HEK293T (cell line): ENCODE results near the gene RAPGEF1.

Experiments
- CTCF ChIA-PET: fragments of 350-600 bp; formaldehyde crosslinking; extraction: SDS; loops from one replicate; lab custom pipeline; 2021; ENCODE audit warnings: antibody characterized with exemption, inconsistent platforms; lab: Yijun Ruan, JAX
- POLR2A ChIA-PET: fragments of 350-600 bp; formaldehyde crosslinking; extraction: SDS; loops from one replicate; lab custom pipeline; 2020; ENCODE audit warnings: antibody characterized with exemption, inconsistent platforms; lab: Yijun Ruan, JAX
- DNase-seq: peaks from one replicate; pipeline ENCODE4 v3.0.0; 2012; ENCODE audit warnings: mixed read lengths; ENCODE audit errors: extremely low spot score
- ARNT ChIP-seq: fragments of 450-650 bp; IDR thresholded peaks from 2 replicates; pipeline ENCODE4 v1.6.1; 2017; ENCODE audit warnings: mild to moderate bottlenecking
- BHLHE40 ChIP-seq: fragments of 450-650 bp; IDR thresholded peaks from 2 replicates; pipeline ENCODE4 v1.6.1; 2016; ENCODE audit warnings: mild to moderate bottlenecking, moderate library complexity, borderline replicate concordance
- CTBP1 ChIP-seq: fragments of 450-650 bp; IDR thresholded peaks from 2 replicates; pipeline ENCODE4 v1.6.1; 2016; ENCODE audit warnings: borderline replicate concordance
- ELF4 ChIP-seq: fragments of 450-650 bp; IDR thresholded peaks from 2 replicates; pipeline ENCODE4 v1.6.1; 2017; ENCODE audit warnings: antibody characterized with exemption
- FOXA1 ChIP-seq: fragments of 450-650 bp; IDR thresholded peaks from 2 replicates; pipeline ENCODE4 v1.6.1; 2016; ENCODE audit warnings: mild to moderate bottlenecking
- FOXK2 ChIP-seq: fragments of 450-650 bp; IDR thresholded peaks from 2 replicates; pipeline ENCODE4 v1.6.1; 2016; ENCODE audit warnings: mild to moderate bottlenecking
- FOXM1 ChIP-seq: fragments of 450-650 bp; IDR thresholded peaks from 2 replicates; pipeline ENCODE4 v1.6.1; 2017; ENCODE audit warnings: mild to moderate bottlenecking, borderline replicate concordance
- HDGF ChIP-seq: fragments of 450-650 bp; IDR thresholded peaks from 2 replicates; pipeline ENCODE4 v1.6.1; 2017; ENCODE audit warnings: antibody characterized with exemption, borderline replicate concordance
- L3MBTL2 ChIP-seq: fragments of 450-650 bp; conservative IDR thresholded peaks from 2 replicates; pipeline ENCODE4 v1.6.1; 2016; ENCODE audit warnings: mild to moderate bottlenecking
- LEF1 ChIP-seq: fragments of 450-650 bp; IDR thresholded peaks from 2 replicates; pipeline ENCODE4 v1.6.1; 2017; ENCODE audit warnings: mild to moderate bottlenecking, borderline replicate concordance
- NFRKB ChIP-seq: fragments of 450-650 bp; IDR thresholded peaks from 2 replicates; pipeline ENCODE4 v1.6.1; 2016; ENCODE audit warnings: mild to moderate bottlenecking, moderate library complexity
- PKNOX1 ChIP-seq: fragments of 450-650 bp; IDR thresholded peaks from 2 replicates; pipeline ENCODE4 v1.6.1; 2016
- SP1 ChIP-seq: fragments of 450-650 bp; IDR thresholded peaks from 2 replicates; pipeline ENCODE4 v1.6.1; 2017
- SUZ12 ChIP-seq: fragments of 450-650 bp; IDR thresholded peaks from 2 replicates; pipeline ENCODE4 v1.6.1; 2016; ENCODE audit warnings: mild to moderate bottlenecking
- TARDBP ChIP-seq: fragments of 450-650 bp; IDR thresholded peaks from 2 replicates; pipeline ENCODE4 v1.6.1; 2016
- ZNF384 ChIP-seq: fragments of 450-650 bp; IDR thresholded peaks from 2 replicates; pipeline ENCODE4 v1.6.1; 2016

The RAPGEF1 gene

GRCh38 chr9:131628459-131629225 lies 111.2 kb downstream of the RAPGEF1 start:
- DNase-seq = no peak
- CTCF ChIA-PET = no interaction called here
- TF ChIP-seq BHLHE40 (no peak), NFRKB (no peak), ELF4 (no peak), FOXK2 (no peak), HDGF (no peak), LEF1 (no peak), SUZ12 (no peak), PKNOX1 (no peak), SP1 (no peak), L3MBTL2 (no peak), FOXA1 (no peak), FOXM1 (no peak), CTBP1 (no peak), ARNT (no peak), TARDBP (no peak), ZNF384 (no peak)
- POLR2A ChIA-PET = no interaction called here

GRCh38 chr9:131627648-131628458 lies 112.0 kb downstream of the RAPGEF1 start:
- ChIA-PET POLR2A (no interaction called here), CTCF (no interaction called here)
- no peak for DNase-seq
- no peak for TF ChIP-seq PKNOX1
- TF ChIP-seq FOXA1 = no peak
- TF ChIP-seq LEF1 = no peak
- TF ChIP-seq L3MBTL2 = no peak
- no peak for TF ChIP-seq HDGF
- TF ChIP-seq ELF4 = no peak
- TF ChIP-seq TARDBP = no peak
- TF ChIP-seq ZNF384 = no peak
- no peak for TF ChIP-seq FOXM1
- TF ChIP-seq CTBP1 = no peak

GRCh38 chr9:131627326-131627647 lies 112.6 kb downstream of the RAPGEF1 start:
- POLR2A ChIA-PET = no interaction called here
- CTCF ChIA-PET = no interaction called here
- DNase-seq = no peak
- no peak for TF ChIP-seq FOXM1
- TF ChIP-seq FOXK2 = no peak
- TF ChIP-seq TARDBP = no peak
- TF ChIP-seq PKNOX1 = no peak
- no peak for TF ChIP-seq LEF1
- TF ChIP-seq L3MBTL2 = no peak
- TF ChIP-seq NFRKB = no peak

- TF ChIP-seq ZNF384 = no peak
- TF ChIP-seq NFRKB = no peak
- no peak for TF ChIP-seq TARDBP
- no peak for TF ChIP-seq LEF1
- ChIA-PET CTCF (no interaction called here), POLR2A (no interaction called here)
- no peak for DNase-seq
These were observed 113.8 kb downstream of the RAPGEF1 start for GRCh38 chr9:131625790-131626670.

GRCh38 chr9:131625508-131625787 lies 114.4 kb downstream of the RAPGEF1 start:
- CTCF ChIA-PET = no interaction called here
- DNase-seq = no peak
- TF ChIP-seq L3MBTL2 (no peak), ZNF384 (no peak), PKNOX1 (no peak), SP1 (no peak), FOXK2 (no peak), HDGF (no peak), LEF1 (no peak), TARDBP (no peak), FOXA1 (no peak), CTBP1 (no peak), BHLHE40 (no peak), NFRKB (no peak), ELF4 (no peak), SUZ12 (no peak), FOXM1 (no peak), ARNT (no peak)
- POLR2A ChIA-PET = no interaction called here
